Measurements from ENCODE around the gene ANKRD10.

Gene ANKRD10

GRCh38 chr13:110915057-110915873 lies at the start of gene ANKRD10:
Gene ANKRD10, minus strand, starts transcription at chr13:110915069. Its CDS starts 135 bp downstream, at chr13:110914934.
- DNase-seq (ENCODE audit: insufficient read length, low spot score): peak; percentile 74
- no peak for FAIRE-seq
- TF ChIP-seq CTCF (IDR thresholded peaks at IDR 0.05; ENCODE audit: insufficient read depth, missing control alignments): peak; percentile 64

DNA sequence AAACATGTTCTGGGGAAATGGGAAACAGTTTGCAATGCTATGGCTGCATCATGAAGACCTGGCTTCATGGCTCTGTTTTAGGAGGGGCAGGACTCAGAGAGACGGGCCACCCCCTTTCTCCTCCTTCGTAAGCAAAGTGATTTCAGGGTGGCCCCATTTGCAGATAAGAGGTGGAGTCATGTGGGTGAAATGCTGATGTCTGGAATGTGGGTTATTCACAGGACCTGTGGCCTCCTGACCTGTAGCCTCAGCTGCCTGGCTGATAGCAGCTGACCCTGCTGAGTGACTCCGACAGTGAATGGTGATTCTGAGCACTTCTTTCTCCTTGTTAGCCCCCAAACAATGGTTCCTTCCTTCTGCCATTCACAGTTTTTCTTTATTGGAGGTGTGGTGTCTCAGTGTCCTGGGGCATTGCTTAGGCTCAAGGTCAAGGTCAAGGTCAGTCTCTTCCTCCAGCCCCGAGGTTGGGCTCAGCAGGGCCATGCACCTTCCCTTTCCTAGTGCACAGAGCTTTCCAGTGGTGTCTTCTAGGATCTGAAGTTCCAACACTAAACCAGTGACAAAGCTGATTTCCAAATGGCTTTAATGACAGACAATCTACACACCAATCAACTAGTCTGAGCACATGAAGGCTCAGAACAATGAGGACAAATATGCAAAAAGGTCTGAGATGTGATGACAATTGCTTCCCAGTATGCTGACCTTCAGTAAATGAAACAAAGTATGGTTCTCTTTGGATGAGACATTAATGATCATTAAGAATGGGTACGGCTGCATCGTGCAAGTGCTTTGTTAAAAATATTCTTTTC lies 49.6 kb upstream of the ANKRD10 start:
- DNase-seq (ENCODE audit: insufficient read length, low spot score): no peak
- no peak for TF ChIP-seq CTCF (IDR thresholded peaks at IDR 0.05; ENCODE audit: insufficient read depth, missing control alignments)
- no peak for FAIRE-seq

- no peak for FAIRE-seq
- DNase-seq (ENCODE audit: insufficient read length, low spot score): no peak
- TF ChIP-seq CTCF (IDR thresholded peaks at IDR 0.05; ENCODE audit: insufficient read depth, missing control alignments): no peak
Measured at GRCh38 chr13:110963554-110963970, 48.7 kb upstream of the ANKRD10 start.

- FAIRE-seq: no peak
Measured at GRCh38 chr13:110961959-110962358, 47.1 kb upstream of the ANKRD10 start.

DNA sequence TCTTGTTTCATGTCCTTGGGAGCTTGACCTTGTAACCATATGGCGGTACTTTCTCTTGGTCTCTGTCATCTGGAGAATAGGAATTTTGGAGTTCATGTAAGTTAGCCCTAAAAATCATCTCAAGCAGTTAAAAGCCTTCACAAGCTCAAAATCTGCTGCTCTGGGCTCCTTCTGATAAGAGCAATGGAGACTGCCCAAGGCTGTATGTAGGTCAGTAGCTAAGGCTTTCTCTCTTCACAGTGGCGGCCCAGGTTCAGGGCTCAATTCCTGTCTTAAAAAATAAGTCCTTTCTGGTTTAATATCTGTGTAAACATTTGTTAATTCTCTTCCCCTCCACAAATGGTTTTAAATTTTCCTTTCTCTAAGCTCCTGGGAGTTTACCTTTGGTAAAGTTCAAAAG lies 45.3 kb upstream of the ANKRD10 start:
- FAIRE-seq (no peak), DNase-seq (ENCODE audit: insufficient read length, low spot score) (no peak)
- TF ChIP-seq CTCF (IDR thresholded peaks at IDR 0.05; ENCODE audit: insufficient read depth, missing control alignments): no peak

More at GRCh38 chr13:110961959-110962358, 47.1 kb upstream of the ANKRD10 start:
- no peak for TF ChIP-seq CTCF (IDR thresholded peaks at IDR 0.05; ENCODE audit: insufficient read depth, missing control alignments)
- no peak for DNase-seq (ENCODE audit: insufficient read length, low spot score)

GRCh38 chr13:110957931-110958330 lies 43.1 kb upstream of the ANKRD10 start:
- no peak for DNase-seq (ENCODE audit: insufficient read length, low spot score)
- FAIRE-seq: no peak
- TF ChIP-seq CTCF (IDR thresholded peaks at IDR 0.05; ENCODE audit: insufficient read depth, missing control alignments): no peak

Data from D721Med (cell line).